ENCODE results near the gene SAP130. TPM values are rescaled to one million over a fixed set of nuclear protein-coding genes. Genes with fewer than 3 reads are reported as not detected.

Gene SAP130
- total RNA-seq, result 10 to 100 TPM; 21.9 to 55.4 TPM

DNA sequence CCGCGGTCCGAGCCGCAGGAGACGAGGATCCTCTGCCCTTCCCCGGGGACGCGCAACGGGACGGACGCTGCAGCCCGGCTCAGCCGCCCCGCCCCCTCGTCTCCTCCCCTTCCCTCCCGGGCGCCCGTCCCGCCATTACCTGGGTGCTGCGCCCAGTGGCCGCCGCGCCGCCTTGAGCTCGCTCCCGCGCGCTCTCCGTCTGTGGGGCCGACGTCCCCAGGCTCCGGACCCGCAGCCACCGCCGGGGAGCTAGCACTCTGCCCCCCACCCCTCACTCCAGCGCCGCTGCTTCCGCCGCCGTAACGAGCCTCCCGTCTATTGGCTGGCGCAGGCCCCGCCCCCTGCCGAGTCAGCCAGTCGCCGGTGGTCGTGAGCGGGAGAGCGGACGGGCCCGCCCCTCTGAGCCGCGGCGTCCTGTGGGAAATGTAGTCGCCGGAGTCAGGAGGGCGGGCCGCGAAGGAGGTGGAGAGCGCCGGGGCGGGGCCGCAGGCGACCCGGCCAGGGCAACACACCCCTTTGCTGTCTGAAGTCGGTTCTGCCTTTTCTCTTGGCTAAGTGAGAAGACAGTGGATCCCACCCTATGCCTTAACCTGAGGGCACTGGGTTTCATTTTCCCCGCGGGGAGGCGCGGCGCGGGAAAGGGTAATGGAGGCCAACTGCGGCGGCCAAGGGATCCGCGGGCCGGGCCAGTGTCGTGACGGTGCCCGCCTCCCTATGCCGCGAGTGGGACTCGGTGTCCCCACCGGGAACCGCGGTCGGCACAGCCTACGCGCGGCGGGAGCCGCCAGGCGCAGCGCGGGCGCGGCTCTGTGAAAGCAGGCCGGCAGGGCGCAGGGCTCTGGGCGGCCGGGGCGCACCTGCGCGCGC, at the start of gene SAP130:
SAP130 (minus strand) TSS at position 259 of the 867 bp plus-strand sequence. CDS start 1,767 bp downstream, outside the sequence.
- Histone ChIP-seq H3K27ac (peak within 1 kb of the TSS; percentile 98 to 99), H3K27me3 (replicated peaks; ENCODE audit: insufficient read depth) (no peaks in the 10 kb centered on the region), H3K36me3 (no peaks in the 10 kb centered on the region), H3K4me3 (peak within 1 kb of the TSS; percentile 98 to 100), H3K4me1 (replicated peaks) (no peaks in the 10 kb centered on the region), H3K9me3 (no peaks in the 10 kb centered on the region)
- DNase-seq (ENCODE audit: low spot score), result peak; percentile 98
- TF ChIP-seq, protein P1, sequence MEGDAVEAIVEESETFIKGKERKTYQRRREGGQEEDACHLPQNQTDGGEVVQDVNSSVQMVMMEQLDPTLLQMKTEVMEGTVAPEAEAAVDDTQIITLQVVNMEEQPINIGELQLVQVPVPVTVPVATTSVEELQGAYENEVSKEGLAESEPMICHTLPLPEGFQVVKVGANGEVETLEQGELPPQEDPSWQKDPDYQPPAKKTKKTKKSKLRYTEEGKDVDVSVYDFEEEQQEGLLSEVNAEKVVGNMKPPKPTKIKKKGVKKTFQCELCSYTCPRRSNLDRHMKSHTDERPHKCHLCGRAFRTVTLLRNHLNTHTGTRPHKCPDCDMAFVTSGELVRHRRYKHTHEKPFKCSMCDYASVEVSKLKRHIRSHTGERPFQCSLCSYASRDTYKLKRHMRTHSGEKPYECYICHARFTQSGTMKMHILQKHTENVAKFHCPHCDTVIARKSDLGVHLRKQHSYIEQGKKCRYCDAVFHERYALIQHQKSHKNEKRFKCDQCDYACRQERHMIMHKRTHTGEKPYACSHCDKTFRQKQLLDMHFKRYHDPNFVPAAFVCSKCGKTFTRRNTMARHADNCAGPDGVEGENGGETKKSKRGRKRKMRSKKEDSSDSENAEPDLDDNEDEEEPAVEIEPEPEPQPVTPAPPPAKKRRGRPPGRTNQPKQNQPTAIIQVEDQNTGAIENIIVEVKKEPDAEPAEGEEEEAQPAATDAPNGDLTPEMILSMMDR (IDR thresholded peaks at IDR 0.05), result peak in 1 of 4 experiments; percentile 7
- TF ChIP-seq POLR2AphosphoS5 (IDR thresholded peaks at IDR 0.05) (peak; percentile 86), POLR2A (IDR thresholded peaks at IDR 0.05) (peak; percentile 60)
- intact Hi-C loops (cut with DNase I), result loop anchor here (1.0 to 5.0 kb wide), 3 partner anchors 63 to 294 kb away; partner anchors contain the start of gene UGGT1
- WGBS, result under 1% methylated on average over 72 of the region's 106 CpGs

DNA sequence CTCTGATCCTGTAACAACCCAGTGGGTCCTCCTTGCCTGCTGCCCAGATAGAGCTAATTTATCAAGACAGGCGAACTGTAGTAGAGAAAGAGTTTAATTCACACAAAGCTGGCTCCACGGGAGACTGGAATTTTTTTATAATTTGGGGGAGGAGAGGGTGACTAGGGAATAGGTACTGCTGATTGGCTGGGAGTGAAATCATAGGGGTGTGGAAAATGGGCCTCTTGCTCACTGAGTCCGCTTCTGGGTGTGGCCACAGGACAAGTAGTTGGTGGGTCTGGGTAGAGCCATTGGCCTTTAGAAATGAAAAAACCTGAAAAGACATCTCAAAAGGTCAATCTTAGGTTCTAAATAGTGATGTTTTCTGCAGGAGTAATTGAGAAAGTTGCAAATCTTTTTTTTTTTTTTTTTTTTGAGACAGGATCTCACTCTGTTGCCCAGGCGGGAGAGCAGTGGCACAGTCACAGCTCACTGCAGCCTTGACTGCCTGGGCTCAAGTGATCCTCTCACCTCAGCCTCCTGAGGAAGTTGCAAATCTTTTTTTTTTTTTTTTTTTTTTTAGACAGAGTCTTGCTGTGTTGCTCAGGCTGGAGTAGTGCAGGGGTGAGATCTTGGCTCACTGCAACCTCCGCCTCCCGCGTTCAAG, 48.7 kb upstream of the SAP130 start:
- intact Hi-C loops (cut with DNase I), result no loop called here
- H3K27me3 ChIP-seq (replicated peaks; ENCODE audit: insufficient read depth), result no peaks in the 10 kb centered on the region
- H3K4me3 ChIP-seq, result no peak overlapping the region
- no peaks in the 10 kb centered on the region for H3K36me3 ChIP-seq
- DNase-seq (ENCODE audit: low spot score), result no peak
- no peak overlapping the region for H3K27ac ChIP-seq
- no peaks in the 10 kb centered on the region for H3K9me3 ChIP-seq
- H3K4me1 ChIP-seq (replicated peaks), result no peaks in the 10 kb centered on the region
- WGBS, result 84% methylated on average over 7 of the region's 7 CpGs
- TF ChIP-seq, protein P1 (IDR thresholded peaks at IDR 0.05), result no peak
- no peak for TF ChIP-seq POLR2AphosphoS5 (IDR thresholded peaks at IDR 0.05)
- no peak for TF ChIP-seq POLR2A (IDR thresholded peaks at IDR 0.05)

DNA sequence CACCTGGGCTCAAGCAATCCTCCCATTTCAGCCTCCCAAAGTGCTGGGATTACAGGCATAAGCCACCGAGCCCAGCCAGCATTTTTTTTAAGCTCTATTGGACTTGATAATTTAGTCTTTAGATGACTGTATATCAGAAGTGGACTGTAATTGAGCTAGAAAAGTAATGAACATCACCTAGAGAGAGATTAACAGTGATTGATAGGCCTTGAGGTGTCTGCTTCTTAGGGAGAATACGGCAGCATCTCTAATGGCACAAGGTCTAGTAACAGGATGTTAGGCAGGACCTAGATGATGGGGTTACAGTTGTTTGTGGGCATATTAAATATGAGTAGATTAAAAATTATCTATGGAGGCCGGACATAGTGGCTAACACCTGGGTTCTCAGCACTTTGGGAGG, 45.4 kb upstream of the SAP130 start:
- H3K27me3 ChIP-seq (replicated peaks; ENCODE audit: insufficient read depth), result no peaks in the 10 kb centered on the region
- H3K9me3 ChIP-seq, result no peaks in the 10 kb centered on the region
- intact Hi-C loops (cut with DNase I), result no loop called here
- H3K36me3 ChIP-seq, result no peaks in the 10 kb centered on the region
- no peak for TF ChIP-seq POLR2A (IDR thresholded peaks at IDR 0.05)
- no peak for TF ChIP-seq POLR2AphosphoS5 (IDR thresholded peaks at IDR 0.05)
- TF ChIP-seq, protein P1 (IDR thresholded peaks at IDR 0.05), result no peak
- 82% methylated on average over 3 of the region's 3 CpGs for WGBS
- DNase-seq (ENCODE audit: low spot score), result no peak
- H3K27ac ChIP-seq, result no peak overlapping the region
- no peaks in the 10 kb centered on the region for H3K4me1 ChIP-seq (replicated peaks)
- H3K4me3 ChIP-seq, result no peak overlapping the region

DNA sequence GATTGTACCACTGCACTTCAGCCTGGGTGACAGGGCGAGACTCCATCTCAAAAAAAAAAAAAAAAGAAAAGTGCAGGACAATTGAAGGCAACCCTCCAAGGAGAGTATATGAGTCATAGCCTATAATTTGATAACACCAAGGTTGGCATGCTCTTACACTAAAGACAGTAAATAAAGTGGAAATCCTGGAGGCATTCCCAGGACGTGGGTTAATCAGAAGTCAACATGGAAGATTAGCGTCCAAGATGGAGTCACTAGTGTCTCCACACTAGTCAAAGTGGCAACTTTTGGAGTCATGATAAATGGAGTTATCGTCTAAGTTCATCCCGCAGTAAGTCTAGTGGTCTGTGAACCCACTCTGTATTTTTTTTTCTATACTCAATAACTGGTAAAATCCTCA, 41.9 kb upstream of the SAP130 start:
- DNase-seq (ENCODE audit: low spot score), result peak; percentile 18
- TF ChIP-seq POLR2A (IDR thresholded peaks at IDR 0.05) (no peak), POLR2AphosphoS5 (IDR thresholded peaks at IDR 0.05) (peak; percentile 58)
- TF ChIP-seq, protein P1 (IDR thresholded peaks at IDR 0.05), result no peak
- Histone ChIP-seq H3K4me1 (replicated peaks) (no peaks in the 10 kb centered on the region), H3K9me3 (no peaks in the 10 kb centered on the region), H3K4me3 (no peak overlapping the region), H3K36me3 (no peaks in the 10 kb centered on the region), H3K27ac (no peak overlapping the region), H3K27me3 (replicated peaks; ENCODE audit: insufficient read depth) (no peaks in the 10 kb centered on the region)
- intact Hi-C loops (cut with DNase I), result no loop called here
- WGBS, result 51% methylated on average over 5 of the region's 5 CpGs

Data from prostate gland (tissue), 2 donors.